ENCODE data around the gene AKAP8L. TPM values are rescaled to one million over a fixed set of nuclear protein-coding genes. Genes with fewer than 3 reads are reported as not detected.

The AKAP8L gene
- total RNA-seq, 1 donor: 69.5 TPM

GRCh38 chr19:15457701-15458484 is 39.1 kb upstream of the AKAP8L start:
- Histone ChIP-seq H3K4me3 (ENCODE audit: insufficient read depth, low read length) (no peak overlapping the region), H4K20me1 (ENCODE audit: insufficient read depth, low read length) (no peaks in the 10 kb centered on the region), H3K27ac (ENCODE audit: low read depth, low read length) (no peak overlapping the region), H3K4me1 (ENCODE audit: insufficient read depth, low read length) (peaks cover 2% of the 10 kb centered on the region), H3K9me3 (ENCODE audit: low read depth, low read length) (no peaks in the 10 kb centered on the region), H2AFZ (ENCODE audit: low read length) (no peak overlapping the region), H3K4me2 (ENCODE audit: insufficient read depth, low read length) (no peak overlapping the region), H3K36me3 (ENCODE audit: insufficient read depth, low read length) (no peaks in the 10 kb centered on the region), H3K27me3 (ENCODE audit: insufficient read depth, low read length) (peaks cover 41% of the 10 kb centered on the region), H3K79me2 (ENCODE audit: insufficient read depth, low read length) (no peaks in the 10 kb centered on the region)
- TF ChIP-seq CTCF (IDR thresholded peaks at IDR 0.05; ENCODE audit: extremely low read depth, low read depth, low read length): no peak
- DNase-seq (ENCODE audit: insufficient read length, low spot score, missing footprints): peak; percentile 82

DNA sequence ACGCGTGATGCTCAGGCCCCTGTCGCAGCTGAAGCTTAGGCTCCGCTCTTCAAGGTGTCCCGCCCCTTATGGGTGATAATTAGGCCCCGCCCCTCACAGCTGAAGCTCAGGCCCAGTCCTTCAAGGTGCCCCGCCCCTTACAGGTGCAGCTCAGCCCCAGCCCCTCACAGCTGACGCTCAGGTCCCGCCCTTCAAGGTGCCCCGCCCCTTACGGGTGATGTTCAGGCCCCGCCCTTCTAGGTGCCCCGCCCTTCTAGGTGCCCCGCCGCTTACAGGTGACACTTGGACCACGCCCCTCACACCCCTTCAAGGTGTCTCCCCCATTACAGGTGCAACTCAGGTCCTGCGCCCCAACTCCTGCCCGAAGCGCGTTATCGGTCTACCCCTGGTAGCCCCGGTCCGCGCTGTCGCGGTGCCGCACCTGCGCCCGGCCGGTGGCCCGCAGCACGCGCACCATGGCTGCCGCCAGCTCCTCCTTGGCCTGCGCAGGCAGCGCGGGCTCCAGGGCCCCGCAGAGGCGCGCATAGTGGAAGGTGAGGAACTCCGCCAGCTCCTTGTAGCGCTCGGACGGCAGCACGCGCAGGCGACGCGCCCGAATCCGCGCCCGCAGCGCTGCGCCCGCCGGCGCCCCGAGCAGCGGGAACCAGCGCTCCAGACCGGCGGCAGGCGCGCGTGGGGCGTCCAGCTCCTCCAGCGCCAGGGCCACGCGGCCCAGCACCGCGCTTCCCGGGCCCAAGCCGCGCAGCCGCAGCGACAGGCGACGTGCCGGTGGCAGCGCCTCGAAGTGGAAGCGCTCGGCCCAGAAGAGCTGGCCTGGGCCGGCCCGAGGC is 38.3 kb upstream of the AKAP8L start:
- peak; percentile 90 for DNase-seq (ENCODE audit: insufficient read length, low spot score, missing footprints)
- peaks cover 41% of the 10 kb centered on the region for H3K27me3 ChIP-seq (ENCODE audit: insufficient read depth, low read length)
- no peak overlapping the region for H2AFZ ChIP-seq (ENCODE audit: low read length)
- peaks cover 6% of the 10 kb centered on the region for H3K4me1 ChIP-seq (ENCODE audit: insufficient read depth, low read length)
- no peak overlapping the region for H3K27ac ChIP-seq (ENCODE audit: low read depth, low read length)
- no peaks in the 10 kb centered on the region for H3K36me3 ChIP-seq (ENCODE audit: insufficient read depth, low read length)
- no peak for TF ChIP-seq CTCF (IDR thresholded peaks at IDR 0.05; ENCODE audit: extremely low read depth, low read depth, low read length)
- no peak overlapping the region for H3K4me3 ChIP-seq (ENCODE audit: insufficient read depth, low read length)
- H3K9me3 ChIP-seq (ENCODE audit: low read depth, low read length): no peaks in the 10 kb centered on the region
- H3K79me2 ChIP-seq (ENCODE audit: insufficient read depth, low read length): no peaks in the 10 kb centered on the region
- H4K20me1 ChIP-seq (ENCODE audit: insufficient read depth, low read length): no peaks in the 10 kb centered on the region
- no peak overlapping the region for H3K4me2 ChIP-seq (ENCODE audit: insufficient read depth, low read length)

GRCh38 chr19:15456441-15456840 is 37.7 kb upstream of the AKAP8L start:
- H3K4me3 ChIP-seq (ENCODE audit: insufficient read depth, low read length): no peak overlapping the region

More at GRCh38 chr19:15456441-15456840, 37.7 kb upstream of the AKAP8L start:
- no peaks in the 10 kb centered on the region for H3K9me3 ChIP-seq (ENCODE audit: low read depth, low read length)
- no peaks in the 10 kb centered on the region for H4K20me1 ChIP-seq (ENCODE audit: insufficient read depth, low read length)
- no peaks in the 10 kb centered on the region for H3K36me3 ChIP-seq (ENCODE audit: insufficient read depth, low read length)
- TF ChIP-seq CTCF (IDR thresholded peaks at IDR 0.05; ENCODE audit: extremely low read depth, low read depth, low read length): no peak
- no peak overlapping the region for H3K4me2 ChIP-seq (ENCODE audit: insufficient read depth, low read length)
- H3K4me1 ChIP-seq (ENCODE audit: insufficient read depth, low read length): peaks cover 6% of the 10 kb centered on the region
- peak; percentile 89 for DNase-seq (ENCODE audit: insufficient read length, low spot score, missing footprints)
- no peaks in the 10 kb centered on the region for H3K79me2 ChIP-seq (ENCODE audit: insufficient read depth, low read length)
- no peak overlapping the region for H2AFZ ChIP-seq (ENCODE audit: low read length)
- H3K27me3 ChIP-seq (ENCODE audit: insufficient read depth, low read length): peaks cover 37% of the 10 kb centered on the region
- no peak overlapping the region for H3K27ac ChIP-seq (ENCODE audit: low read depth, low read length)
